GM19455 (cell line): ENCODE data around the gene TPST1.

ENCODE experiments used
- ATAC-seq: cut with Tn5 transposase; IDR thresholded peaks from one replicate; pipeline ENCODE4 v1.9.1; 2021; ENCODE audit not compliant: unreplicated experiment

Gene TPST1

GRCh38 chr7:66237906-66238772 is 33.0 kb downstream of the TPST1 start:
- ATAC-seq: no peak

- ATAC-seq: no peak
Measured at GRCh38 chr7:66238773-66239466, 33.8 kb downstream of the TPST1 start.

- no peak for ATAC-seq
Measured at GRCh38 chr7:66239467-66239856, 34.3 kb downstream of the TPST1 start.

GRCh38 chr7:66245008-66245407 is 39.9 kb downstream of the TPST1 start:
- no peak for ATAC-seq

- ATAC-seq: no peak
Measured at GRCh38 chr7:66246554-66247171, 41.5 kb downstream of the TPST1 start.

GRCh38 chr7:66247380-66248078 is 42.4 kb downstream of the TPST1 start:
- ATAC-seq: no peak

GRCh38 chr7:66250711-66251110 is 45.6 kb downstream of the TPST1 start:
- ATAC-seq: no peak

- no peak for ATAC-seq
Measured at GRCh38 chr7:66255534-66256100, 50.5 kb downstream of the TPST1 start.

GRCh38 chr7:66256281-66256680 is 51.1 kb downstream of the TPST1 start:
- ATAC-seq: no peak

GRCh38 chr7:66257481-66257880 is 52.3 kb downstream of the TPST1 start:
- no peak for ATAC-seq

GRCh38 chr7:66258409-66258808 is 53.3 kb downstream of the TPST1 start:
- ATAC-seq: no peak

GRCh38 chr7:66261941-66262340 is 56.8 kb downstream of the TPST1 start:
- ATAC-seq: no peak

GRCh38 chr7:66263936-66264335 is 58.8 kb downstream of the TPST1 start:
- no peak for ATAC-seq

GRCh38 chr7:66265566-66265965 is 60.4 kb downstream of the TPST1 start:
- no peak for ATAC-seq

GRCh38 chr7:66267249-66267648 is 62.1 kb downstream of the TPST1 start:
- no peak for ATAC-seq

- no peak for ATAC-seq
Measured at GRCh38 chr7:66269978-66270377, 64.8 kb downstream of the TPST1 start.

- no peak for ATAC-seq
Measured at GRCh38 chr7:66272321-66272720, 67.2 kb downstream of the TPST1 start.

- no peak for ATAC-seq
Measured at GRCh38 chr7:66276363-66276762, 71.2 kb downstream of the TPST1 start.

- ATAC-seq: no peak
Measured at GRCh38 chr7:66277492-66277891, 72.4 kb downstream of the TPST1 start.

GRCh38 chr7:66279912-66280311 is 74.8 kb downstream of the TPST1 start:
- ATAC-seq: no peak
